Mucosa of stomach (tissue), 1 donor: ENCODE data around the gene GNL1.
"Not testable (repeated sequence)": the region's sequence is repeated elsewhere in the genome, so short reads cannot be mapped to it uniquely, and the experiment has no call there.

Experiments
- H3K27me3 ChIP-seq: one replicate; pipeline ENCODE4 v1.7.0; 2013; ENCODE audit warnings: mild to moderate bottlenecking, low read length; ENCODE audit not compliant: control insufficient read depth, insufficient read depth
- H3K36me3 ChIP-seq: one replicate; pipeline ENCODE4 v1.7.0; 2013; ENCODE audit warnings: low read length; ENCODE audit not compliant: control insufficient read depth, insufficient read depth
- H3K4me1 ChIP-seq: one replicate; pipeline ENCODE4 v1.7.0; 2013; ENCODE audit warnings: mild to moderate bottlenecking, low read length; ENCODE audit not compliant: control insufficient read depth, insufficient read depth
- H3K4me3 ChIP-seq: one replicate; pipeline ENCODE4 v1.7.0; 2013; ENCODE audit warnings: low read length
- H3K9ac ChIP-seq: one replicate; pipeline ENCODE4 v1.7.0; 2013; ENCODE audit warnings: mild to moderate bottlenecking, low read length, moderate library complexity
- H3K9me3 ChIP-seq: one replicate; pipeline ENCODE4 v1.7.0; 2013; ENCODE audit warnings: mild to moderate bottlenecking, low read length, moderate library complexity; ENCODE audit not compliant: control insufficient read depth
- donor health status: Pancreatic carcinoma.

Gene GNL1

GRCh38 chr6:30543821-30544220 is 12.5 kb downstream of the GNL1 start:
- Histone ChIP-seq H3K36me3 (no peaks in the 10 kb centered on the region), H3K27me3 (no peaks in the 10 kb centered on the region), H3K4me1 (peaks cover 6% of the 10 kb centered on the region), H3K4me3 (no peak overlapping the region), H3K9me3 (no peaks in the 10 kb centered on the region), H3K9ac (no peak overlapping the region)

GRCh38 chr6:30542915-30543314 is 13.4 kb downstream of the GNL1 start:
- Histone ChIP-seq H3K4me3 (no peak overlapping the region), H3K9ac (no peak overlapping the region), H3K36me3 (no peaks in the 10 kb centered on the region), H3K4me1 (peaks cover 6% of the 10 kb centered on the region), H3K27me3 (no peaks in the 10 kb centered on the region), H3K9me3 (no peaks in the 10 kb centered on the region)

GRCh38 chr6:30542404-30542725 is 13.9 kb downstream of the GNL1 start:
- Histone ChIP-seq H3K36me3 (no peaks in the 10 kb centered on the region), H3K27me3 (no peaks in the 10 kb centered on the region), H3K9ac (no peak overlapping the region), H3K4me3 (no peak overlapping the region), H3K4me1 (peaks cover 6% of the 10 kb centered on the region), H3K9me3 (no peaks in the 10 kb centered on the region)

DNA sequence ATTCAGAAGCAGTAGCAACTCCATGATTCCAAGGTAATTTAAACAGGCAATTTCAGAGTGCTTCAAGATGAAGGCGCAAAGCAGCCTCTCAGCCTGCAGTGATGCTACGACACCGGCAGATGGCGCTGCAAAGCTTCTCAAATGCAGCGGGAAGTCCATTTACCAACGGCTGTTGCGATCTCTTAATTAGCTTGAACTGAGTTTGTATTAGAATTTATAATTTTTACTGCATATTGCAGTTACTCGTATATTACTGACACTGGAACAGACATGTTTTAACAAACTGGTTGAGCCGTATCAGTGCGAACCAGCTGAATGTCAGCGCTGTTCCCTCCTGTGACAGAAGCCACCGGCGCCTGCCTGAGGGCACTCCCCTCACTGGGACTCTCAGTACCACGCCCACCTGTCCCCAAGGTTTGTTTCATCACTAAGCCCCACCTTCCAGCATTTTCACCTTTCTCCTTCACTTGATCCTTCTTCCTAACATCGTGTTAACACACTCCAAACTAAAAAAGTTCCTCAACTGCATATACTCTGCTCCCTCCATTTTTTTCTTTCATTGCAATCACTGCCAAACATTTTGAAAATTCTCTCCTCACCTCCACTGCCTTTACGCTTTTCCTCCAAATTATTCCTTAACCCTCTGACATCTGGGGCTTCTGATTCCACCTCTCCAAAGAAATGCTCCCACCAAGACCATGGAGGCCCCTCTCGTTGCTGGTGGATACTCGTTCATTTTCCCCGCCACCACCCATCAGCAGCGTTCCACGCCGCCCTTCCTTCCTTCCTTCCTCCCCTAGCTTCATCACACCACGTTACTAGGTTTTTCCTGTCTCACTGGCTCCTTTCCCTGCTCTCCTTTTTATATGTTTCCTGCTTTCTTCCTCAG is 14.5 kb downstream of the GNL1 start:
- peak overlapping the region; percentile 15 for H3K9ac ChIP-seq
- H3K27me3 ChIP-seq: no peaks in the 10 kb centered on the region
- no peaks in the 10 kb centered on the region for H3K36me3 ChIP-seq
- H3K4me1 ChIP-seq: peaks cover 6% of the 10 kb centered on the region
- no peak overlapping the region for H3K4me3 ChIP-seq
- H3K9me3 ChIP-seq: no peaks in the 10 kb centered on the region

GRCh38 chr6:30537931-30538330 is 18.4 kb downstream of the GNL1 start:
- Histone ChIP-seq H3K9me3 (no peaks in the 10 kb centered on the region), H3K27me3 (no peaks in the 10 kb centered on the region), H3K4me1 (peaks cover 14% of the 10 kb centered on the region), H3K4me3 (no peak overlapping the region), H3K36me3 (no peaks in the 10 kb centered on the region), H3K9ac (no peak overlapping the region)

DNA sequence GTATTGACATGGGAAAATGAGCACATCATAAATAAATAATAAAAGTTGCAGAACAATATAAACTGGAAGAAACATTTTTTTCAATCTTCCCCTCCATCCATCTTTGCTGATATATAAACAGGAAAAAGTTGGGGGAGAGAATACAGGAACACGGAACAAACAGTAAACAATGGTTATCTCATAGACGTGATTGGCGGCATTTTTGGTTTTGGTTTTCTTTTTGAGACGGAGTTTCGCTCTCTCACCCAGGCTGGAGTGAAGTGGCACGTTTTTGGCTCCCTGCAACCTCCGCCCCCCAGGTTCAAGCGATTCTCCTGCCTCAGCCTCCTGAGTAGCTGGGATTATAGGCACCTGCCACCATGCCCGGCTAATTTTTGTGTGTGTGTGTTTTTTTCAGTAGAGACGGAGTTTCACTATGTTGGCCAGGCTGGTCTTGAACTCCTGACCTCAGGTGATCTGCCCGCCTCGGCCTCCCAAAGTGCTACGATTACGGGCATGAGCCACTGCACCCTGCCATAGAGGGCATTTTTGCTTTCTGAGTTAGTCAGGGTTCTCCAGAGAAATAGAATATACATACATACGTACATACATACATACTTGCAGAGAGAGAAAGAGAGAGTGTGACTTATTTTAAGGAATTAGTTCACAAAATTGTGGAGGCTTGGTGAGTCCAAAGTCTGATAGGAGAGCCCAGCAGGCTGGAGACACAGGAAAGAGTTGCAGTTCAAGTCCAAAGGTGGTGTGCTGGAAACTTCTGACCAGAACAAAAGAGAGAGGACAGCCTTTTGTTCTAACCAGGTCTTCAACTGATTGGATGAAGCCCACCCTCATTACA is 22.6 kb downstream of the GNL1 start:
- no peaks in the 10 kb centered on the region for H3K9me3 ChIP-seq
- no peak overlapping the region for H3K9ac ChIP-seq
- H3K27me3 ChIP-seq: no peaks in the 10 kb centered on the region
- H3K36me3 ChIP-seq: no peaks in the 10 kb centered on the region
- H3K4me3 ChIP-seq: no peak overlapping the region
- peaks cover 13% of the 10 kb centered on the region for H3K4me1 ChIP-seq

- no peaks in the 10 kb centered on the region for H3K27me3 ChIP-seq
- H3K4me3 ChIP-seq: no peak overlapping the region
- H3K9me3 ChIP-seq: no peaks in the 10 kb centered on the region
- H3K36me3 ChIP-seq: no peaks in the 10 kb centered on the region
- no peak overlapping the region for H3K9ac ChIP-seq
- peaks cover 19% of the 10 kb centered on the region for H3K4me1 ChIP-seq
These were observed 26.3 kb downstream of the GNL1 start for GRCh38 chr6:30530014-30530413.

DNA sequence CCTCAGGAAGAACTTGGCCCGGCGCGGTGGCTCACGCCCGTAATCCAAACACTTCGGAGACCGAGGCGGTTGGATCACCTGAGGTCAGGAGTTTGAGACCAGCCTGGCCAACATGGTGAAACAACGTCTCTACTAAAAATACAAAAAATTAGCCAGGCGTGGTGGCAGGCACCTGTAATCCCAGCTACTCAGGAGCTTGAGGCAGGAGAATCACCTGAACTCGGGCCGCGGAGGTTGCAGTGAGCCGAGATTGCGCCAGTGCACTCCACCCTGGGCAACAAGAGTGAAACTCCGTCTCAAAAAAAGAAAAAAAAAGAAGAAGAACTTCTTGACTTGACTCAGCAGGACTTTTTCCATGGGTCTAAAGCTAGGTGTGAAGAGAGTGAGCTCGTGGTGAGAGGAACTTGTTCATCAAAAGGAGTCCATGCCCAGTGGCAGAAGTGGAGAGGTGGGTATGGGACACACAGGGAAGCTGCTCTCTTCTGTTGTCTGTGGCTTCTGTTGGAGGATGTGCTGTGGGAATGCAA is 26.9 kb downstream of the GNL1 start:
- H3K9ac ChIP-seq, H3K36me3 ChIP-seq, H3K27me3 ChIP-seq, H3K9me3 ChIP-seq, H3K4me3 ChIP-seq: not testable (repeated sequence)
- H3K4me1 ChIP-seq: peaks cover 19% of the 10 kb centered on the region

DNA sequence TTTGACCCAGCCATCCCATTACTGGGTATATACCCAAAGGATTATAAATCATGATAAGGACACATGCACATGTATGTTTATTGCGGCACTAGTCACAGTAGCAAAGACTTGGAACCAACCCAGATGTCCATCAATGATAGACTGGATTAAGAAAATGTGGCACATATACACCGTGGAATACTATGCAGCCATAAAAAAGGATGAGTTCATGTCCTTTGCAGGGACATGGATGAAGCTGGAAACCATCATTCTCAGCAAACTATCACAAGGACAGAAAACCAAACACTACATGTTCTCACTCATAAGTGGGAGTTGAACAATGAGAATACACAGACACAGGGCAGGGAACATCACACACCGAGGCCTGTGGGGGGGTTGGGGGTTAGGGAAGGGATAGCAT is 29.8 kb downstream of the GNL1 start:
- H3K9me3 ChIP-seq, H3K4me3 ChIP-seq, H3K36me3 ChIP-seq, H3K27me3 ChIP-seq, H3K9ac ChIP-seq: not testable (repeated sequence)
- H3K4me1 ChIP-seq: peaks cover 11% of the 10 kb centered on the region

DNA sequence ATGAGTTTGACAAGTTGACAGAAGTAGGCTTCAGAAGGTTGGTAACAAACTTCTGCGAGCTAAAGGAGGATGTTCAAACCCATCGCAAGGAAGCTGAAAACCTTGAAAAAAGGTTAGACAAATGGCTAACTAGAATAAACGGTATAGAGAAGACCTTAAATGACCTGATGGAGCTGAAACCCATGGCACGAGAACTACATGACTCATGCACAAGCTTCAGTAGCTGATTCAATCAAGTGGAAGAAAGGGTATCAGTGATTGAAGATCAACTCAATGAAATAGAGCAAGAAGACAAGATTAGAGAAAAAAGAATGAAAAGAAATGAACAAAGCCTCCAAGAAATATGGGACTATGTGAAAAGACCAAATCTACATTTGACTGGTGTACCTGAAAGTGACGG is 34.3 kb downstream of the GNL1 start:
- not testable (repeated sequence) for H3K4me3 ChIP-seq, H3K4me1 ChIP-seq, H3K27me3 ChIP-seq, H3K9me3 ChIP-seq, H3K36me3 ChIP-seq, H3K9ac ChIP-seq

DNA sequence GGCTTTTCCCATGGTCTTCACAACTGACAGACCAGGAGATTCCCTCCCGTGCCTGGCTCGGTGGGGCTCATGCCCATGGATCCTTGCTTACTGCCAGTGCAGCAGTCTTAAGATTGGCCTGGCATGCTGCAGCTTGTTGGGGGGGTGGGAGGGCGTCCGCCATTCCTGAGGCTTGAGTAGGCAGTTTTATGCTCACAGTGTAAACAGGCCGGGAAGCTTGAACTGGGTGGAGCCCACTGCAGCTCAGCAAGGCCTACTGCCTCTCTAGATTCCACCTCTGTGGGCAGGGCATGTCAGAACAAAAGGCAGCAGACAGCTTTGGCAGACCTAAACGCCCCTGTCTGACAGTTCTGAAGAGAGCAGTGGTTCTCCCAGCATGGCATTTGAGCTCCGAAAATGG is 35.2 kb downstream of the GNL1 start:
- H3K27me3 ChIP-seq, H3K9me3 ChIP-seq, H3K4me3 ChIP-seq, H3K4me1 ChIP-seq, H3K9ac ChIP-seq, H3K36me3 ChIP-seq: not testable (repeated sequence)

DNA sequence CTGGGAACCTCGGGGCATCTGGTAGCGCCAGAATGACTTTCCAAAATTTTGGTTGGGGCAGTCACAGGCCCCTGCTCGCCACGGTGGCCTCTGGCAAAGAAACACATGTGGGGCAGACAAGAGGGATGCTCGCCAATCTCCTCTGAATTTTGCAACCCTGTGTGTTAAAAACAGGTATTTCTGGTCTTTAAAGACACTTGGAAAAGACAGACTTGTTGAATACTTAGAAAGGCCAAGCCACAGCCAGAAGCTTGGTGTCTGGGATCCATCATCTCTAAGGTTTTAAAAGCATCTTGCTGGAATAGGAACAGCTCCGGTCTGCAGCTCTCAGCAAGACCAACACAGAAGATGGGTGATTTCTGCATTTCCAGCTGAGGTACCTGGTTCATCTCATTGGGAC is 35.8 kb downstream of the GNL1 start:
- H3K4me3 ChIP-seq: no peak overlapping the region
- H3K9ac ChIP-seq: no peak overlapping the region
- no peaks in the 10 kb centered on the region for H3K36me3 ChIP-seq
- H3K27me3 ChIP-seq: no peaks in the 10 kb centered on the region
- peaks cover 8% of the 10 kb centered on the region for H3K4me1 ChIP-seq
- no peaks in the 10 kb centered on the region for H3K9me3 ChIP-seq
